Left ventricle myocardium superior (tissue), 1 donor: ENCODE measurements around the gene UBN2. TPM values are rescaled to one million over a fixed set of nuclear protein-coding genes. Genes with fewer than 3 reads are reported as not detected.
"Not testable (repeated sequence)": the region's sequence is repeated elsewhere in the genome, so short reads cannot be mapped to it uniquely, and the experiment has no call there.

ENCODE experiments used
- ATAC-seq: fragments of 200-7000 bp; cut with Tn5 transposase; one replicate; pipeline ENCODE4 v1.9.1; 2020; ENCODE audit warnings: mild to moderate bottlenecking, moderate library complexity
- DNase-seq: peaks from one replicate; pipeline ENCODE4 v3.0.0-alpha.2; 2020
- intact Hi-C: fragments of 100-400 bp; cut with micrococcal nuclease; formaldehyde crosslinking; loops from one replicate; pipeline ENCODE4 v1.11.0; 2022
- long read RNA-seq: library from polyadenylated mRNA; unstranded; transcript quantifications from one replicate; pipeline ENCODE4 v2.0.0, GENCODE V29; 2021
- total RNA-seq: library from RNA; stranded (reverse); fragmentation: NEBNext Ultra II Directional; extraction: Animal tissue kit (Norgen Biotek cat#: 25700); gene quantifications from one replicate; pipeline ENCODE4 v1.2.1, GENCODE V29; 2021
- donor health status: DM: no; HTN: yes; CAD: no; lungs with severe emphysema.

The UBN2 gene
- 14.1 TPM for total RNA-seq
- long read RNA-seq, partial matches to known transcripts = 2 of 6 reads
- long read RNA-seq, other reads (novel, unspliced or antisense) = 4 of 6 reads

GRCh38 chr7:139230774-139231512, at the start of gene UBN2:
TSS of gene UBN2 (plus strand) at chr7:139231237. CDS start at chr7:139231485, 248 bp downstream.
- DNase-seq (peak; percentile 98), ATAC-seq (peak; percentile 98)
- intact Hi-C loops = loop anchor here (10.0 kb wide), 1 partner anchor 116 kb away; no protein-coding TSS in a partner anchor

DNA sequence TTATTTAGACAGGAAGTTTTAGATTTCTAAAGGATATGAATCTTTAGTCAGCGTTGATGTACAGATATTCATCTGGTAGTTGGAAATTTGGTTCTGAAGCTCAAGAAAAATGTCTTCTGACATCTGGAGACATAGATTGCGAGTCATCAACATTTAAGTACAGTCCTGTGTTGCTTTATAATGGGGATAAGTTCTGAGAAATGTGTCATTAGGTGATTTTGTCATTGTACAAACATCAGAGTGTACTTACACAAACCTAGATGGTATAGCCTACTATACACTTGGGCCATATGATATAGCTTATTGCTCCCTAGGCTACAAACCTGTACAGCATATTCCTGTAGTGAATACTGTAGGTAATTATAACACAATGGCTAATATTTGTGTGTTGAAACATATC, 49.6 kb upstream of the UBN2 start:
- DNase-seq (no peak), ATAC-seq (no peak)
- intact Hi-C loops = no loop called here

DNA sequence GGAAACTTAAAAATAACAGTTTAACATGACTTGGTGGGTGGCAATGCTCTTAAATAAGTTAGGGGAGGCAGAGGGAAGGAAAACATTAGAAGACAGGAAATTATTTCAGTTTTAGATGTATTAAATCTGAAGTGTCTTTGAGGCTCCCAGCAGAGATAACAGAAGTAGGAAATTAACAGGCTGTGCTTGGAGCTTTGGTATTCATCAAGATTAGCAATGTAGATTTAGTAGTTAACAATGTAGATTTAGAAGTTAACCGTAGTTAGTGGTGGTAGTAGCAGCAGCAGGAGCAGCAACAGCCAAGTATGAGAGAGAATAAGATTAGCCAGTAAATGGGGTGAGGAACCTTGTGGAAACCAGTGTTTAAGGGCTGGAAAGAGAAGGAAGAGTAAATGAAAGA, 48.7 kb upstream of the UBN2 start:
- ATAC-seq = no peak
- intact Hi-C loops = no loop called here
- DNase-seq = no peak

DNA sequence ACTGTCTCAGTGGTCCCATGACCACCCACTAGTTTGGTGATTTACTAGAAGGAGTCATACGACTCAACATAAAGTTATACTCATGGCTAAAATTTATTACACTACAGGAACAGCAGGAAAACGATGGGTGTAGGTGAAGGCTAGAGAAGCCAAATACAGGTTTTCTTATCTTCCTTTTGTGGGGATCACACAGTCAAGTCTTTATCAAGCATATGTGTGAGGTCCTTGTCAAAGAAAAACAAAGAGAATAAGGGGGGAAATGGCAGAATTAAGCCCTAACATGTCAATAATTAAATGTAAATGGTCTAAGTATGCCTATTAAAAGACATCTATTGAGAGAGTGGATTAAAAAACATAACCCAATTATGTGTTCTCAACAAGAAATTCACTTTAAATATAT, 47.8 kb upstream of the UBN2 start:
- ATAC-seq (no peak), DNase-seq (no peak)
- intact Hi-C loops = no loop called here

DNA sequence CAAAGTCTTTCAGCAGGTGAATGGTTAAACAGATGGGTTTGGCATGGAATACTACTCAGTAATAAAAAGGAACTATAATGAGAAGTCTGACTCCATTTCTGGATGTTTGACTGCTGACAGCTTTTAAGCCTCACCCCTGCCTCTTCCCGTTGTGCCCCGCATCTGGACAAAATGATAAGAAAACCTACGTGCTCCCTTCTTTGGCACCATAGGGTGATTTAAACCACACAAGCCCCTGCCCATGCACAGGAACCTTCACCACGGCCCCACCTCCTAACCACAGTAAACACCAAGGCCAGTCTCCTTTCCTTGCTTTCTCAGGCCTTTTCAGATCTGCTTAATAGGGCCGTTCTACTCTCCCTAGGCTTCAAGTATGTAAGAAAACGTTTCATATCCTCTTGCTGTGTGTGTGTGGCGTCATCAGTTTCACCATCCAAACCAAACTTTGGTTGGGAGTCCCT, 47.1 kb upstream of the UBN2 start:
- intact Hi-C loops = no loop called here
- DNase-seq (no peak), ATAC-seq (no peak)

DNA sequence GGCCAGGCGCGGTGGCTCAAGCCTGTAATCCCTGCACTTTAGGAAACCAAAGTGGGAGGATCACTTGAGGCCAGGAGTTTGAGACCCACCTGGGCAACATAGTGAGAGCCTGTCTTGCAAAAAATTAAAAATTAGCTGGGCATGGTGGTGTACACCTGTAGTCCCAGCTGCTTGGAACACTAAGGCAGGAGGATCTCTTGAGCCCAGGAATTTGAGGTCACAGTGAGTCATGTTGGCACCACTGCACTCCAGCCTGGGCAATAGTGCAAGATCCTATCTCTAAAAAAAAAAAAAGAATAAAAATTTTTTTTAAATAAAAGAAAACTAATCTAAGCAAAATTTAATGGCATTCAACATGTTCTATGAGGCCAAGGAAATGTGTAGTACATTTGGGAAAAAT, 44.9 kb upstream of the UBN2 start:
- intact Hi-C loops = no loop called here

GRCh38 chr7:139189357-139189756, 41.7 kb upstream of the UBN2 start:
- ATAC-seq = no peak
- intact Hi-C loops = no loop called here
- no peak for DNase-seq

More for the DNA sequence above, 44.9 kb upstream of the UBN2 start:
- no peak for ATAC-seq
- no peak for DNase-seq

DNA sequence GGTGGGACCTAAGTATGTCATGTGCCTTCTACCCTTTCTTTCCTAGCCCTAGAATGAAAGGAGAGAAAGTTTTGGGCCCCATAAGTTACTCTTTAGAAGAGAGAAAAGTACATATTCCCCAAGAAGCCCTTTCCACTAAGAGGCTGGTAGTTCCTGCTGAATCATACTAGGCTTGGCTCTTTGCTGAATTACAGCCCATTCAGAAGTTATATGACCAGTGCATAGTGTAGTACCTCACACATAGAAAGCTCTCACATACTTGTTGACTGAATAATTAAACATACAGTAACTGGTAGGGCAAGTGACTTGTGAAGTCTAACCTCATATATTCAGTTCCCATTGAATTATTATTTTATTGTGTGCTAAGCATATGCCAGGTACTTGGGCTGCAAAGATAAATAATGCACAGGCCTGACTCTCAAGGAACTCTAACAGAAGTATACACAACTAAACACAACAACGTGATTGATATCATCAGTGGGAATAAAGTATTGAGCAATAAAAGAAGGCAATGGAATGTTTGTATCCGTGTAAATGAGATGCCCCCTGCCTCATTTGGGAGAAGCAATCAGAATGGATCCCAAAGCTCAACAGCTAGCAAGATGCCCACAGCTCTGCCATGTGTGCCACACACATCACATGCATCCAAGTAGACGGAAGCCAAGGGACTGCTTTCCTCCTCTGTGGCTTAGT, 38.9 kb upstream of the UBN2 start:
- no peak for DNase-seq
- no peak for ATAC-seq
- intact Hi-C loops = no loop called here

DNA sequence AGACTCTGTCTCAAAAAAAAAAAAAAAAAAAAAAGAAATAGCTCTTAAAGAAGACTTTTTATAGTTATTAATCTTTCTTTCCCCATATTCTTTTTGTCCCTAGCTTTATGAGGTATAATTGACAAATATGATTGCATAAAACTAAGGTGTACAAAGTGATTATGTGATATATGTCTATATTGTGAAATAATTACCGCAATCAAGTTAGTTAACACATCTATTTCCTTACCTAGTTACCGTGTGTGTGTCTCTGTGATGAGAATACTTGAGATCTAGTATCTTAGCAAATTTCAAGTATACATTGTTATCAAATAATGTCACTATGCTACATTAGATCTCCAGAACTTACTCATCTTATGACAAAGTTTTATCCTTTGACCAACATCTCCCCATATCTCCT, 30.7 kb upstream of the UBN2 start:
- no peak for DNase-seq
- no peak for ATAC-seq
- intact Hi-C loops = no loop called here

- intact Hi-C loops = no loop called here
- DNase-seq (no peak), ATAC-seq (no peak)
These were observed 27.0 kb upstream of the UBN2 start for GRCh38 chr7:139203992-139204391.

DNA sequence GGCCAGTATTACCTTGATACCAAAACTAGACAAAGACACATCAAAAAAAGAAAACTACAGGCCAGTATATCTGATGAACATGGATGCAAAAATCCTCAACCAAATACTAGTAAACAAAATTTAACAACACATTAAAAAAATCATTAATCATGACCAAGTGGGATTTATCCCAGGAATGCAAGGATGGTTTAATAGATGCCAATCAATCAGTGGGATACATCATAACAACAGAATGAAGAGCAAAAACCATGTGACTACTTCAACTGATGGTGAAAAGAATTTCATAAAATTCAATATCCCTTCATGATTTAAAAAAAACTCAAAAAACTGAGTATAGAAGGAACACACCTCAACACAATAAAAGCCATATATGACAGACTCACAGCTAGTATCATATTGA, 25.2 kb upstream of the UBN2 start:
- DNase-seq = no peak
- intact Hi-C loops = no loop called here
- no peak for ATAC-seq

GRCh38 chr7:139212133-139212532, 18.9 kb upstream of the UBN2 start:
- no peak for DNase-seq
- intact Hi-C loops = no loop called here
- ATAC-seq = no peak

DNA sequence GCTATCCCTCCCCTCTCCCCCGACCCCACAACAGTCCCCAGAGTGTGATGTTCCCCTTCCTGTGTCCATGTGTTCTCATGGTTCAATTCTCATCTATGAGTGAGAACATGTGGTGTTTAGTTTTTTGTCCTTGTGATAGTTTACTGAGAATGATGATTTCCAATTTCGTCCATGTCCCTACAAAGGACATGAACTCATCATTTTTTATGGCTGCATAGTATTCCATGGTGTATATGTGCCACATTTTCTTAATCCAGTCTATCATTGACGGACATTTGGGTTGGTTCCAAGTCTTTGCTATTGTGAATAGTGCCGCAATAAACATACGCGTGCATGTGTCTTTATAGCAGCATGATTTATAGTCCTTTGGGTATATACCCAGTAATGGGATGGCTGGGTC, 17.5 kb upstream of the UBN2 start:
- intact Hi-C loops = not testable (repeated sequence)

GRCh38 chr7:139218173-139218572, 12.9 kb upstream of the UBN2 start:
- intact Hi-C loops = no loop called here
- DNase-seq = no peak
- ATAC-seq = no peak

More for the DNA sequence above, 17.5 kb upstream of the UBN2 start:
- not testable (repeated sequence) for DNase-seq, ATAC-seq

DNA sequence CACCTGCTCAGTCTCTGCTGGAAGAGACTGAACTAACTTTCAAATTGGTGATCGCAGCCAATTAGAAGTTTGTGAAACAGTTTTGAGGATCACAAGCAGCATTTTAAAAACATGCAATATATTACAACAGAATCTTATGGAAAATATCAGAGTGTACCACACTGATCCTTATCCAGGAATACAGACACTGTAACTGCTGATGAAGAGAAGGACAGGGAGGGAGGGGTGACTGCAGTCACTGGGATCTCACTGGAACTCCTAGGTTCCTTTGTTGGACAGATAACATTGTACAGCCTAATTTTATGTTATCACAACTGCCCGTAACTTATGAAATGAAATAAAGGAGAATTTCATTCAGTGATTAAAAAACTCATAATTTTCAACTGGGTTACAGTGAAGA, 6.8 kb upstream of the UBN2 start:
- intact Hi-C loops = no loop called here
- DNase-seq = no peak
- ATAC-seq = no peak

GRCh38 chr7:139224836-139225235, 6.2 kb upstream of the UBN2 start:
- DNase-seq, ATAC-seq, intact Hi-C loops: not testable (repeated sequence)

DNA sequence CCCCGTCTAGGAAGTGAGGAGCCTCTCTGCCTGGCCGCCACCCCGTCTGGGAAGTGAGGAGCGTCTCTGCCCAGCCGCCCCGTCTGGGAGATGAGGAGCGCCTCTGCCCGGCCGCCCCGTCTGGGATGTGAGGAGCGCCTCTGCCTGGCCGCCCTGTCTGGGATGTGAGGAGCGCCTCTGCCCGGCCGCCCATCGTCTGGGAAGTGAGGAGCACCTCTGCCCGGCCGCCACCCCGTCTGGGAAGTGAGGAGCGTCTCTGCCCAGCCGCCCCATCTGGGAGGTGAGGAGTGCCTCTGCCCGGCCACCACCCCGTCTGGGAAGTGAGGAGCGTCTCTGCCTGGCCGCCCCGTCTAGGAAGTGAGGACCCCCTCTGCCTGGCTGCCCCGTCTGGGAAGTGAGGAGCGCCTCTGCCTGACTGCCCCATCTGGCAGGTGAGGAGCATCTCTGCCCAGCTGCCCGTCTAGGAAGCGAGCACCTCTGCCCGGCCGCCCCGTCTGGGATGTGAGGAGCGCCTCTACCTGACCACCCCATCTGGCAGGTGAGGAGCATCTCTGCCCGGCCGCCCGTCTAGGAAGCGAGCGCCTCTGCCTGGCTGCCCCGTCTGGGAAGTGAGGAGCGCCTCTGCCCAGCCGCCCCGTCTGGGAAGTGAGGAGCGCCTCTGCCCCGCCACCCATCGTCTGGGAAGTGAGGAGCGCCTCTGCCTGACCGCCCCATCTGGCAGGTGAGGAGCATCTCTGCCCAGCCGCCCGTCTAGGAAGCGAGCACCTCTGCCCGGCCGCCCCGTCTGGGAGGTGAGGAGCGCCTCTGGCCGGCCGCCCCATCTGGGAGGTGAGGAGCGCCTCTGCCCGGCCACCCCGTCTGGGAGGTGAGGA, 5.5 kb upstream of the UBN2 start:
- DNase-seq, intact Hi-C loops, ATAC-seq: not testable (repeated sequence)

DNA sequence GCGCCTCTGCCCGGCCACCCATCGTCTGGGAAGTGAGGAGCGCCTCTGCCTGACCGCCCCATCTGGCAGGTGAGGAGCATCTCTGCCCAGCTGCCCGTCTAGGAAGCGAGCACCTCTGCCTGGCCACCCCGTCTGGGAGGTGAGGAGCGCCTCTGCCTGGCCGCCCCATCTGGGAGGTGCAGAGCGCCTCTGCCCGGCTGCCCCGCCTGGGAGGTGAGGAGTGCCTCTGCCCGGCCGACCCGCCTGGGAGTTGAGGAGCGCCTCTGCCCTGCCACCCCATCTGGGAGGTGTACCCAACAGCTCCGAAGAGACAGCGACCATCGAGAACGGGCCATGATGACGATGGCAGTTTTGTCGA, 4.9 kb upstream of the UBN2 start:
- DNase-seq, intact Hi-C loops, ATAC-seq: not testable (repeated sequence)

- ATAC-seq, DNase-seq, intact Hi-C loops: not testable (repeated sequence)
These were observed 4.0 kb upstream of the UBN2 start for GRCh38 chr7:139226988-139227488.
